VCaP (cell line): ENCODE data around the gene GRIK3.

Experiments used
- H3K27ac ChIP-seq: fragments of 450-650 bp; 2 replicates; pipeline ENCODE4 v1.5.1; 2017
- CTCF ChIP-seq: fragments of 450-650 bp; conservative IDR thresholded peaks from 2 replicates; pipeline ENCODE4 v1.5.1; 2017; ENCODE audit warnings: mild to moderate bottlenecking, moderate library complexity

GRIK3 gene

GRCh38 chr1:36859926-36860325 is 174.4 kb downstream of the GRIK3 start:
- H3K27ac ChIP-seq, result no peak overlapping the region
- no peak for TF ChIP-seq CTCF

GRCh38 chr1:36858981-36859380 is 175.3 kb downstream of the GRIK3 start:
- no peak for TF ChIP-seq CTCF
- no peak overlapping the region for H3K27ac ChIP-seq

- no peak overlapping the region for H3K27ac ChIP-seq
- no peak for TF ChIP-seq CTCF
These were observed 175.8 kb downstream of the GRIK3 start for GRCh38 chr1:36858553-36858952.

- no peak for TF ChIP-seq CTCF
- H3K27ac ChIP-seq, result no peak overlapping the region
These were observed 176.6 kb downstream of the GRIK3 start for GRCh38 chr1:36857754-36858153.

- TF ChIP-seq CTCF, result no peak
- no peak overlapping the region for H3K27ac ChIP-seq
These were observed 178.4 kb downstream of the GRIK3 start for GRCh38 chr1:36855699-36856494.

- no peak overlapping the region for H3K27ac ChIP-seq
- TF ChIP-seq CTCF, result no peak
These were observed 180.7 kb downstream of the GRIK3 start for GRCh38 chr1:36853638-36854037.

- H3K27ac ChIP-seq, result no peak overlapping the region
- TF ChIP-seq CTCF, result no peak
These were observed 181.7 kb downstream of the GRIK3 start for GRCh38 chr1:36852586-36852985.
